Upper lobe of left lung (tissue), 4 donors: ENCODE data around the gene PLIN1.

Experiments
- POLR2A ChIP-seq, 4 donors: fragments of 450-650 bp; IDR thresholded peaks; one replicate each; pipeline ENCODE4 v1.5.1; 2016 to 2017; ENCODE audit warnings: antibody characterized with exemption in 4 of 4, mild to moderate bottlenecking in 2 of 4
- POLR2AphosphoS5 ChIP-seq, 2 donors: sonication (generic); formaldehyde crosslinking; IDR thresholded peaks; one replicate each; pipeline ENCODE4 v1.5.1; 2017; ENCODE audit warnings: antibody characterized with exemption in 2 of 2
- TF ChIP-seq, protein P1 (sequence below), 6 experiments: fragments of 450-650 bp in 4 of 6; fragments of 200-600 bp in 2 of 6; sonication (generic) in 2 of 6; IDR thresholded peaks; one replicate each; pipeline ENCODE4 v1.5.1; 2016 to 2019; ENCODE audit warnings: antibody characterized with exemption in 6 of 6

DNA sequence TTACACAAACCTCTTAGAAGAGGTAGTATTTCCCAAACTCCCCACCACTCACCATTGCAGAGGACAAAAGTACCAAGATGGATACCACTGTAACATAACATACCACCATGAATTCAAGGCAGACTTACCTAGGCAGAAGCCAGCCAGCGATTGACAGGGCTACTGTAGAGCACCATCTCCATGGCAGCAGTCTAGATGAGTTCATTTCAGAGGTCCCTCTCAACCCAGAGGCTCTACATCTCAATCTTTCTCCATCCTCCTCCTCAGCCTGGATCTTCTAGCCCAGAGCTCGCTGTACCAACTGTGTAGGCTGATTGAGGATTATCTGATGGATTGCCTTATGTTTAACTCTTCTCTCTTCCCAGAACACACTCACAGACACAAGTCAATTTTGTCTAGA, 2.0 kb upstream of the PLIN1 start:
- no peak for TF ChIP-seq POLR2AphosphoS5 (IDR thresholded peaks at IDR 0.05)
- TF ChIP-seq, protein P1, sequence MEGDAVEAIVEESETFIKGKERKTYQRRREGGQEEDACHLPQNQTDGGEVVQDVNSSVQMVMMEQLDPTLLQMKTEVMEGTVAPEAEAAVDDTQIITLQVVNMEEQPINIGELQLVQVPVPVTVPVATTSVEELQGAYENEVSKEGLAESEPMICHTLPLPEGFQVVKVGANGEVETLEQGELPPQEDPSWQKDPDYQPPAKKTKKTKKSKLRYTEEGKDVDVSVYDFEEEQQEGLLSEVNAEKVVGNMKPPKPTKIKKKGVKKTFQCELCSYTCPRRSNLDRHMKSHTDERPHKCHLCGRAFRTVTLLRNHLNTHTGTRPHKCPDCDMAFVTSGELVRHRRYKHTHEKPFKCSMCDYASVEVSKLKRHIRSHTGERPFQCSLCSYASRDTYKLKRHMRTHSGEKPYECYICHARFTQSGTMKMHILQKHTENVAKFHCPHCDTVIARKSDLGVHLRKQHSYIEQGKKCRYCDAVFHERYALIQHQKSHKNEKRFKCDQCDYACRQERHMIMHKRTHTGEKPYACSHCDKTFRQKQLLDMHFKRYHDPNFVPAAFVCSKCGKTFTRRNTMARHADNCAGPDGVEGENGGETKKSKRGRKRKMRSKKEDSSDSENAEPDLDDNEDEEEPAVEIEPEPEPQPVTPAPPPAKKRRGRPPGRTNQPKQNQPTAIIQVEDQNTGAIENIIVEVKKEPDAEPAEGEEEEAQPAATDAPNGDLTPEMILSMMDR (IDR thresholded peaks at IDR 0.05) = no peak
- TF ChIP-seq POLR2A (IDR thresholded peaks at IDR 0.05) = no peak
